Lower leg skin (tissue), 4 donors: ENCODE results near the gene VAT1L. TPM values are rescaled to one million over a fixed set of nuclear protein-coding genes. Genes with fewer than 3 reads are reported as not detected.

Experiments
- DNase-seq, 2 donors: peaks; one replicate each; pipeline ENCODE4 v3.0.0-alpha.2; 2019; ENCODE audit warnings: low spot score in 2 of 2
- H3K4me3 ChIP-seq: fragments of 200-600 bp; sonication (generic); 2 replicates; pipeline ENCODE4 v1.5.1; 2017; ENCODE audit warnings: mild to moderate bottlenecking, low read depth; ENCODE audit not compliant: poor library complexity, severe bottlenecking
- CTCF ChIP-seq, 3 donors: fragments of 450-650 bp; IDR thresholded peaks; one replicate each; pipeline ENCODE4 v1.5.1; 2016; ENCODE audit warnings: antibody characterized with exemption in 3 of 3, mild to moderate bottlenecking in 3 of 3, moderate library complexity in 2 of 3
- POLR2A ChIP-seq, 2 donors: fragments of 450-650 bp; IDR thresholded peaks; one replicate each; pipeline ENCODE4 v1.6.1; 2016 to 2017; ENCODE audit warnings: antibody characterized with exemption in 2 of 2, mild to moderate bottlenecking in 1 of 2, moderate library complexity in 1 of 2
- WGBS, 2 donors: methylation state at CpG; one replicate each; pipeline ENCODE4 v1.1.5; 2018; 5-methylcytosine and 5-hydroxymethylcytosine counted together
- intact Hi-C: fragments of 100-400 bp; cut with DNase I; formaldehyde crosslinking; loops from one replicate; pipeline ENCODE4 v1.15.0; 2023; ENCODE audit warnings: low total_unique reads
- total RNA-seq, 4 donors: library from RNA; depleted of rRNA; stranded (reverse); fragments of >200 nt; gene quantifications; one replicate each; pipeline ENCODE4 v1.1.0, GENCODE V29; 2016

The VAT1L gene
- total RNA-seq, 4 donors from 2014 or later: 0.10 to 0.36 TPM; not detected in 2

GRCh38 chr16:78004517-78004916 lies 216.2 kb downstream of the VAT1L start:
- TF ChIP-seq CTCF (IDR thresholded peaks at IDR 0.05) (no peak), POLR2A (IDR thresholded peaks at IDR 0.05) (no peak)
- intact Hi-C loops: no loop called here
- WGBS, 2 donors: 85 to 88% methylated on average over 4 of the region's 4 CpGs
- H3K4me3 ChIP-seq: no peak overlapping the region
- DNase-seq: no peak

- TF ChIP-seq POLR2A (IDR thresholded peaks at IDR 0.05): no peak
- no peak for TF ChIP-seq CTCF (IDR thresholded peaks at IDR 0.05)
- DNase-seq: no peak
- 79 to 80% methylated on average over 5 of the region's 5 CpGs for WGBS, 2 donors
- intact Hi-C loops: no loop called here
- H3K4me3 ChIP-seq: no peak overlapping the region
Observed at GRCh38 chr16:78005881-78006280, 217.5 kb downstream of the VAT1L start.

GRCh38 chr16:78007121-78007520 lies 218.8 kb downstream of the VAT1L start:
- DNase-seq: no peak
- no peak overlapping the region for H3K4me3 ChIP-seq
- 58 to 70% methylated on average over 3 of the region's 3 CpGs for WGBS, 2 donors
- TF ChIP-seq POLR2A (IDR thresholded peaks at IDR 0.05) (no peak), CTCF (IDR thresholded peaks at IDR 0.05) (no peak)
- intact Hi-C loops: no loop called here

- WGBS, 2 donors: 38 to 40% methylated on average over 5 of the region's 5 CpGs
- H3K4me3 ChIP-seq: no peak within 1 kb of the TSS
- TF ChIP-seq CTCF (IDR thresholded peaks at IDR 0.05): no peak
- TF ChIP-seq POLR2A (IDR thresholded peaks at IDR 0.05): no peak
- intact Hi-C loops: no loop called here
- no peak for DNase-seq
Observed at GRCh38 chr16:78022347-78023060, 234.1 kb downstream of the VAT1L start, which contains the start of gene CLEC3A. CLEC3A (plus strand) TSS chr16:78022548; CDS start chr16:78022627, 79 bp downstream.

- H3K4me3 ChIP-seq: no peak overlapping the region
- WGBS, 2 donors: 87 to 89% methylated on average over 5 of the region's 5 CpGs
- TF ChIP-seq POLR2A (IDR thresholded peaks at IDR 0.05): no peak
- no peak for TF ChIP-seq CTCF (IDR thresholded peaks at IDR 0.05)
- no peak for DNase-seq
- intact Hi-C loops: no loop called here
Observed at GRCh38 chr16:78024159-78024558, 235.8 kb downstream of the VAT1L start.

GRCh38 chr16:78025631-78026030 lies 237.3 kb downstream of the VAT1L start:
- no peak for TF ChIP-seq CTCF (IDR thresholded peaks at IDR 0.05)
- no peak for TF ChIP-seq POLR2A (IDR thresholded peaks at IDR 0.05)
- 93% methylated on average over 1 of the region's 1 CpG for WGBS, 2 donors
- H3K4me3 ChIP-seq: no peak overlapping the region
- intact Hi-C loops: no loop called here
- DNase-seq: no peak
